Measurements from ENCODE around the gene TBXAS1. TPM values are rescaled to one million over a fixed set of nuclear protein-coding genes. Genes with fewer than 3 reads are reported as not detected.

The TBXAS1 gene
- polyA plus RNA-seq, 1 donor from 2014 or later, result 0.93 TPM

- Histone ChIP-seq H3K4me2 (ENCODE audit: low read length) (no peak overlapping the region), H3K9me3 (ENCODE audit: low read length) (no peaks in the 10 kb centered on the region), H3K9me2 (ENCODE audit: insufficient read depth, low read length) (no peaks in the 10 kb centered on the region), H3K27me3 (ENCODE audit: insufficient read depth, low read depth, low read length) (no peaks in the 10 kb centered on the region), H3K27ac (ENCODE audit: low read length) (no peak overlapping the region), H3F3A (ENCODE audit: insufficient read depth, low read length, poor library complexity, severe bottlenecking) (peaks cover 3% of the 10 kb centered on the region), H3K36me3 (ENCODE audit: insufficient read depth, low read length) (no peaks in the 10 kb centered on the region), H4K20me1 (ENCODE audit: insufficient read depth) (no peaks in the 10 kb centered on the region), H3K79me2 (replicated peaks; ENCODE audit: insufficient read depth, low read length) (no peaks in the 10 kb centered on the region), H3K4me3 (ENCODE audit: low read length) (no peak overlapping the region), H2AFZ (ENCODE audit: low read depth, low read length) (no peak overlapping the region), H3K9ac (ENCODE audit: low read length) (no peak overlapping the region)
- TF ChIP-seq TAF1 (IDR thresholded peaks at IDR 0.05; ENCODE audit: low read depth) (no peak), EP300 (conservative IDR thresholded peaks at IDR 0.05; ENCODE audit: poor library complexity, severe bottlenecking) (no peak), CTCF (IDR thresholded peaks at IDR 0.05; ENCODE audit: poor library complexity, severe bottlenecking) (no peak), SMC3 (conservative IDR thresholded peaks at IDR 0.05; ENCODE audit: poor library complexity) (no peak), REST (IDR thresholded peaks at IDR 0.05; ENCODE audit: borderline replicate concordance) (no peak), MXI1 (conservative IDR thresholded peaks at IDR 0.05; ENCODE audit: poor library complexity, severe bottlenecking) (no peak), EZH2 (IDR thresholded peaks at IDR 0.05; ENCODE audit: borderline replicate concordance, insufficient read depth, low read length, poor library complexity, severe bottlenecking) (no peak), POLR2AphosphoS5 (IDR thresholded peaks at IDR 0.05) (no peak), RAD21 (conservative IDR thresholded peaks at IDR 0.05) (no peak)
These were observed 84.7 kb downstream of the TBXAS1 start for GRCh38 chr7:139913845-139914135.

- TF ChIP-seq EP300 (conservative IDR thresholded peaks at IDR 0.05; ENCODE audit: poor library complexity, severe bottlenecking) (no peak), EZH2 (IDR thresholded peaks at IDR 0.05; ENCODE audit: borderline replicate concordance, insufficient read depth, low read length, poor library complexity, severe bottlenecking) (no peak), SMC3 (conservative IDR thresholded peaks at IDR 0.05; ENCODE audit: poor library complexity) (no peak), RAD21 (conservative IDR thresholded peaks at IDR 0.05) (no peak), REST (IDR thresholded peaks at IDR 0.05; ENCODE audit: borderline replicate concordance) (no peak), TAF1 (IDR thresholded peaks at IDR 0.05; ENCODE audit: low read depth) (no peak), POLR2AphosphoS5 (IDR thresholded peaks at IDR 0.05) (no peak)
- Histone ChIP-seq H3K4me2 (ENCODE audit: low read length) (no peak overlapping the region), H3F3A (ENCODE audit: insufficient read depth, low read length, poor library complexity, severe bottlenecking) (no peaks in the 10 kb centered on the region)
These were observed 85.5 kb downstream of the TBXAS1 start for GRCh38 chr7:139914306-139915267.

More at GRCh38 chr7:139914306-139915267, 85.5 kb downstream of the TBXAS1 start:
- Histone ChIP-seq H3K9me2 (ENCODE audit: insufficient read depth, low read length) (no peaks in the 10 kb centered on the region), H3K79me2 (replicated peaks; ENCODE audit: insufficient read depth, low read length) (no peaks in the 10 kb centered on the region), H3K27ac (ENCODE audit: low read length) (no peak overlapping the region), H4K20me1 (ENCODE audit: insufficient read depth) (no peaks in the 10 kb centered on the region), H3K9me3 (ENCODE audit: low read length) (no peaks in the 10 kb centered on the region), H2AFZ (ENCODE audit: low read depth, low read length) (no peak overlapping the region), H3K4me3 (ENCODE audit: low read length) (no peak overlapping the region), H3K9ac (ENCODE audit: low read length) (no peak overlapping the region), H3K27me3 (ENCODE audit: insufficient read depth, low read depth, low read length) (no peaks in the 10 kb centered on the region), H3K36me3 (ENCODE audit: insufficient read depth, low read length) (no peaks in the 10 kb centered on the region)

Data from neural cell (in vitro differentiated cells).